K562 (cell line): Measurements from ENCODE around the gene LZTR1. TPM values are rescaled to one million over a fixed set of nuclear protein-coding genes. Genes with fewer than 3 reads are reported as not detected.

Experiments
- BRF2 ChIP-seq: IDR thresholded peaks from 3 replicates; pipeline ENCODE4 v1.6.1; 2011; ENCODE audit warnings: borderline replicate concordance, mild to moderate bottlenecking; ENCODE audit not compliant: insufficient read length, insufficient read depth
- MLX ChIP-seq, 2 experiments: fragments of 450-650 bp in 1 of 2; sonication (generic) in 1 of 2; formaldehyde crosslinking; conservative IDR thresholded peaks; 2 replicates each; pipeline versions ENCODE4 v1.4.0 to v1.8.1; 2020 to 2022; ENCODE audit warnings: mild to moderate bottlenecking in 1 of 2, missing genetic modification reagents in 1 of 2
- NEUROD1 ChIP-seq: fragments of 150-350 bp; IDR thresholded peaks from 2 replicates; pipeline ENCODE4 v1.6.1; 2014; ENCODE audit warnings: borderline replicate concordance, low read length, low read depth; ENCODE audit not compliant: partially characterized antibody
- PHB ChIP-seq: fragments of 250-450 bp; sonication (Bioruptor Pico); IDR thresholded peaks from 2 replicates; pipeline ENCODE4 v1.5.0; 2021
- POU5F1 ChIP-seq: fragments of 150-350 bp; IDR thresholded peaks from 2 replicates; pipeline ENCODE4 v1.6.1; 2014; ENCODE audit warnings: borderline replicate concordance, low read length, low read depth, mild to moderate bottlenecking; ENCODE audit not compliant: partially characterized antibody
- RREB1 ChIP-seq: fragments of 250-450 bp; sonication (Bioruptor Pico); IDR thresholded peaks from 2 replicates; pipeline ENCODE4 v1.4.0; 2020
- SMAD2 ChIP-seq: fragments of 150-350 bp; IDR thresholded peaks from 2 replicates; pipeline ENCODE4 v1.6.1; 2014; ENCODE audit warnings: low read depth, mild to moderate bottlenecking, low read length
- THRA ChIP-seq: fragments of 450-650 bp; IDR thresholded peaks from 2 replicates; pipeline ENCODE4 v1.6.1; 2017; ENCODE audit warnings: mild to moderate bottlenecking, moderate library complexity
- ZFP1 ChIP-seq: fragments of 450-650 bp; formaldehyde crosslinking; IDR thresholded peaks from 2 replicates; pipeline ENCODE4 v1.4.0; 2020; ENCODE audit warnings: mild to moderate bottlenecking, mixed read lengths
- ZKSCAN1 ChIP-seq: fragments of 150-350 bp; IDR thresholded peaks from 2 replicates; pipeline ENCODE4 v1.6.1; 2016; ENCODE audit warnings: low read depth, low read length
- ZNF12 ChIP-seq: sonication (generic); formaldehyde crosslinking; IDR thresholded peaks from 2 replicates; pipeline ENCODE4 v1.4.0; 2020; ENCODE audit warnings: mild to moderate bottlenecking, missing genetic modification reagents
- ZNF174 ChIP-seq: fragments of 250-450 bp; sonication (Bioruptor Pico); IDR thresholded peaks from 2 replicates; pipeline ENCODE4 v1.4.0; 2020; ENCODE audit warnings: mild to moderate bottlenecking
- ZNF197 ChIP-seq: fragments of 200-800 bp; sonication (Bioruptor generic); IDR thresholded peaks from 2 replicates; pipeline ENCODE4 v1.6.1; 2016; ENCODE audit warnings: low read depth, missing genetic modification characterization, missing compliant biosample characterization
- ZNF449 ChIP-seq: fragments of 250-450 bp; sonication (Bioruptor Pico); IDR thresholded peaks from 2 replicates; pipeline ENCODE4 v1.8.0; 2022; ENCODE audit warnings: moderate library complexity, mild to moderate bottlenecking, inconsistent platforms
- ZNF668 ChIP-seq: fragments of 250-450 bp; sonication (Bioruptor Pico); IDR thresholded peaks from 2 replicates; pipeline ENCODE4 v1.8.0; 2022; ENCODE audit warnings: mild to moderate bottlenecking, inconsistent platforms
- ZNF785 ChIP-seq: fragments of 250-450 bp; sonication (Bioruptor Pico); IDR thresholded peaks from 2 replicates; pipeline ENCODE4 v1.4.0; 2020; ENCODE audit warnings: mild to moderate bottlenecking
- polyA plus RNA-seq, 8 experiments: library from polyadenylated mRNA; depleted of rRNA in 4 of 8; stranded (reverse) in 5 of 8; unstranded in 3 of 8; fragments of >200 nt; fragmentation: Nextera tagmentation in 2 of 8; fragmentation: Illumina TruSeq in 1 of 8; extraction: Ambion mirVana in 2 of 8; extraction: Trizol in 1 of 8; gene quantifications; 2 replicates each; pipeline versions ENCODE4 v1.2.1 to v1.2.3, GENCODE V29; 2011 to 2014; ENCODE audit warnings: inconsistent platforms in 1 of 8, missing spikeins in 1 of 8
- total RNA-seq, 7 experiments: library from RNA; depleted of rRNA in 6 of 7; stranded (reverse); fragments of >200 nt in 6 of 7; fragmentation: Illumina TruSeq in 2 of 7; extraction: Trizol in 2 of 7; gene quantifications; 2 replicates each; pipeline versions ENCODE4 v1.2.1 to v1.2.3, GENCODE V29; 2011 to 2021; ENCODE audit warnings: low replicate concordance in 1 of 7

The LZTR1 gene
- total and polyA plus RNA-seq, 9 of the 15 experiments (the other 6 are each of a cell fraction or from before 2014, with no cell fraction given), result 2.2 to 135 (median 63.0) TPM

GRCh38 chr22:20980938-20981722, 967 bp upstream of the LZTR1 start (continued):
- TF ChIP-seq ZNF12 (no peak), RREB1 (CRISPR knock-in tag) (no peak; the same call in 1 of the 2 replicates), ZNF197 (CRISPR knock-in tag) (no peak), ZNF785 (CRISPR knock-in tag) (no peak), ZNF174 (CRISPR knock-in tag) (no peak), PHB (CRISPR knock-in tag) (no peak), NEUROD1 (no peak), ZFP1 (CRISPR knock-in tag) (no peak), ZNF668 (CRISPR knock-in tag) (no peak), MLX (CRISPR knock-in tag; conservative IDR thresholded peaks at IDR 0.05) (peak; percentile 11 to 29; a peak in 1 of 4 replicates), SMAD2 (no peak), ZKSCAN1 (no peak), POU5F1 (no peak), THRA (no peak), ZNF449 (0 out of 2 replicates have a peak, but pooled peaks have one; percentile 20), BRF2 (no peak)
